ENCODE measurements around the gene NFE2L3. TPM values are rescaled to one million over a fixed set of nuclear protein-coding genes. Genes with fewer than 3 reads are reported as not detected.
A peak's percentile ranks its signal among the peaks of the same experiment; 100 is the strongest.

NFE2L3 gene
- total and polyA plus RNA-seq, 9 of the 15 experiments (the other 6 are each of a cell fraction or from before 2014, with no cell fraction given): 2.9 to 16.9 (median 12.4) TPM

- TF ChIP-seq ZNF639 (CRISPR knock-in tag; conservative IDR thresholded peaks at IDR 0.05 in 1 of 2, IDR thresholded peaks at IDR 0.05 in 1 of 2): no peak
- no peak for TF ChIP-seq CC2D1A (IDR thresholded peaks at IDR 0.05)
- no peak for TF ChIP-seq ARID2 (IDR thresholded peaks at IDR 0.05)
- no peak for TF ChIP-seq MXD1 (CRISPR knock-in tag; IDR thresholded peaks at IDR 0.05; ENCODE audit: borderline replicate concordance, poor library complexity, severe bottlenecking)
- TF ChIP-seq BDP1 (IDR thresholded peaks at IDR 0.05; ENCODE audit: insufficient read depth, insufficient read length): no peak
- TF ChIP-seq RBBP5 (IDR thresholded peaks at IDR 0.05; ENCODE audit: borderline replicate concordance, insufficient read depth, low read length, poor library complexity, severe bottlenecking): peak; percentile 59
- TF ChIP-seq KLF6 (CRISPR knock-in tag; IDR thresholded peaks at IDR 0.05; ENCODE audit: borderline replicate concordance): no peak
- no peak for TF ChIP-seq RBM34 (IDR thresholded peaks at IDR 0.05; ENCODE audit: borderline replicate concordance, insufficient read depth, low read length)
- TF ChIP-seq MEF2A (IDR thresholded peaks at IDR 0.05; ENCODE audit: control insufficient read depth, low read depth, low read length): no peak
- no peak for TF ChIP-seq NCOA6 (IDR thresholded peaks at IDR 0.05)
- no peak for TF ChIP-seq ZNF707 (CRISPR knock-in tag; conservative IDR thresholded peaks at IDR 0.05)
- no peak for TF ChIP-seq RERE (CRISPR knock-in tag; IDR thresholded peaks at IDR 0.05; ENCODE audit: borderline replicate concordance)
- no peak for TF ChIP-seq POLR2B (IDR thresholded peaks at IDR 0.05; ENCODE audit: low read depth, partially characterized antibody)
- no peak for TF ChIP-seq TEAD2 (tag; IDR thresholded peaks at IDR 0.05)
- peak; percentile 62; the same call in 1 of the 2 replicates for TF ChIP-seq FOXP1 (CRISPR knock-in tag; IDR thresholded peaks at IDR 0.05)
- no peak for TF ChIP-seq CEBPG (CRISPR knock-in tag; IDR thresholded peaks at IDR 0.05)
- TF ChIP-seq CEBPG (tag; conservative IDR thresholded peaks at IDR 0.05 in 1 of 2, IDR thresholded peaks at IDR 0.05 in 1 of 2): no peak
These were observed 50.3 kb downstream of the NFE2L3 start (continued) for GRCh38 chr7:26202019-26202990.
